Measurements from ENCODE around the gene GLUD1.
"Not testable (repeated sequence)": the region's sequence is repeated elsewhere in the genome, so short reads cannot be mapped to it uniquely, and the experiment has no call there.

The GLUD1 gene

GRCh38 chr10:87090779-87091178 lies 3.9 kb downstream of the GLUD1 start:
- DNase-seq (ENCODE audit: low spot score): no peak

GRCh38 chr10:87089746-87090145 lies 4.9 kb downstream of the GLUD1 start:
- no peak for DNase-seq (ENCODE audit: low spot score)

- no peak for DNase-seq (ENCODE audit: low spot score)
These were observed 9.1 kb downstream of the GLUD1 start for GRCh38 chr10:87085537-87085936.

- DNase-seq (ENCODE audit: low spot score): not testable (repeated sequence)
These were observed 10.3 kb downstream of the GLUD1 start for GRCh38 chr10:87084291-87084782.

GRCh38 chr10:87083576-87084290 lies 10.9 kb downstream of the GLUD1 start:
- not testable (repeated sequence) for DNase-seq (ENCODE audit: low spot score)

- DNase-seq (ENCODE audit: low spot score): not testable (repeated sequence)
These were observed 12.4 kb downstream of the GLUD1 start for GRCh38 chr10:87082219-87082618.

- DNase-seq (ENCODE audit: low spot score): not testable (repeated sequence)
These were observed 13.1 kb downstream of the GLUD1 start for GRCh38 chr10:87081574-87081973.

GRCh38 chr10:87080621-87081020 lies 14.0 kb downstream of the GLUD1 start:
- not testable (repeated sequence) for DNase-seq (ENCODE audit: low spot score)

GRCh38 chr10:87079106-87079836 lies 15.4 kb downstream of the GLUD1 start:
- DNase-seq (ENCODE audit: low spot score): no peak

- not testable (repeated sequence) for DNase-seq (ENCODE audit: low spot score)
These were observed 18.2 kb downstream of the GLUD1 start for GRCh38 chr10:87076421-87076820.

- DNase-seq (ENCODE audit: low spot score): no peak
These were observed 22.2 kb downstream of the GLUD1 start for GRCh38 chr10:87072449-87072848.

- DNase-seq (ENCODE audit: low spot score): no peak
These were observed 26.4 kb downstream of the GLUD1 start for GRCh38 chr10:87068281-87068680.

GRCh38 chr10:87066865-87067264 lies 27.8 kb downstream of the GLUD1 start:
- no peak for DNase-seq (ENCODE audit: low spot score)

GRCh38 chr10:87066178-87066577 lies 28.5 kb downstream of the GLUD1 start:
- DNase-seq (ENCODE audit: low spot score): no peak

GRCh38 chr10:87064651-87065050 lies 30.0 kb downstream of the GLUD1 start:
- no peak for DNase-seq (ENCODE audit: low spot score)

- DNase-seq (ENCODE audit: low spot score): no peak
These were observed 34.2 kb downstream of the GLUD1 start for GRCh38 chr10:87060280-87060928.

GRCh38 chr10:87059401-87059800 lies 35.2 kb downstream of the GLUD1 start:
- DNase-seq (ENCODE audit: low spot score): no peak

- DNase-seq (ENCODE audit: low spot score): no peak
These were observed 36.5 kb downstream of the GLUD1 start for GRCh38 chr10:87058171-87058570.

GRCh38 chr10:87054373-87055295 lies 40.0 kb downstream of the GLUD1 start:
- no peak for DNase-seq (ENCODE audit: low spot score)

- DNase-seq (ENCODE audit: low spot score): no peak
These were observed 41.0 kb downstream of the GLUD1 start for GRCh38 chr10:87053577-87054181.

GRCh38 chr10:87053111-87053510 lies 41.5 kb downstream of the GLUD1 start:
- no peak for DNase-seq (ENCODE audit: low spot score)
